Nephron (organoid): ENCODE data around the gene MARS1.

Experiments used
- H3K27ac Mint-ChIP-seq, 3 experiments: 2 replicates each; pipeline ENCODE4 v1.8.0; 2020; ENCODE audit warnings: mixed read lengths in 3 of 3, mild to moderate bottlenecking in 2 of 3, moderate library complexity in 1 of 3
- H3K27me3 Mint-ChIP-seq: 2 replicates; pipeline ENCODE4 v1.8.0; 2021; ENCODE audit warnings: low read depth, mild to moderate bottlenecking, moderate library complexity, mixed read lengths
- H3K36me3 Mint-ChIP-seq: 2 replicates; pipeline ENCODE4 v1.8.0; 2020; ENCODE audit warnings: low read depth, mixed read lengths
- H3K4me1 Mint-ChIP-seq: 2 replicates; pipeline ENCODE4 v1.8.0; 2020; ENCODE audit warnings: mixed read lengths
- H3K4me3 Mint-ChIP-seq, 3 experiments: 2 replicates each; pipeline ENCODE4 v1.8.0; 2020; ENCODE audit warnings: mild to moderate bottlenecking in 3 of 3, mixed read lengths in 3 of 3, moderate library complexity in 2 of 3
- H3K9me3 Mint-ChIP-seq: 2 replicates; pipeline ENCODE4 v1.8.0; 2020; ENCODE audit warnings: mixed read lengths
- CTCF ChIP-seq, 3 experiments: fragments of 200-600 bp; sonication (generic); IDR thresholded peaks; one replicate each; pipeline ENCODE4 v1.5.0; 2021; ENCODE audit warnings: antibody characterized with exemption in 3 of 3; ENCODE audit not compliant: unreplicated experiment in 3 of 3

The MARS1 gene

DNA sequence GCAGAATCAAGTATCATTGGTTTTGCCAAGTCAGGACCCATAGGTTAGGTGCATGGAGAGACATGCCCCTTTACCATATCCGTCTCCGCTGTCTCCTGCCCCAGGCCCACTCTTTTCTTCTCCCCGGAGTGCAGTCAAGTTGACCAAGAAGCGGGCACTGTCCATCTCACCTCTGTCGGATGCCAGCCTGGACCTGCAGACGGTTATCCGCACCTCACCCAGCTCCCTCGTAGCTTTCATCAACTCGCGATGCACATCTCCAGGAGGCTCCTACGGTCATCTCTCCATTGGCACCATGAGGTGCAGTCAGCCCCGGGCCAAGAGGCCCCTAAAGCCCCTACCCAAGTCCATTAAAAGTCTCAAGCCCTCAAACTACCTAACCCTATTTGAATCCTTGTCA lies 23.3 kb upstream of the MARS1 start:
- Mint-ChIP-seq H3K36me3 (peaks cover 20% of the 10 kb centered on the region), H3K4me1 (peaks cover 12% of the 10 kb centered on the region), H3K4me3 (peak overlapping the region; percentile 20 to 76 (median 21)), H3K27ac (no peak overlapping the region), H3K27me3 (peaks cover 42% of the 10 kb centered on the region), H3K9me3 (no peaks in the 10 kb centered on the region)
- TF ChIP-seq CTCF (IDR thresholded peaks at IDR 0.05; ENCODE audit: unreplicated experiment in 3 of 3): no peak

DNA sequence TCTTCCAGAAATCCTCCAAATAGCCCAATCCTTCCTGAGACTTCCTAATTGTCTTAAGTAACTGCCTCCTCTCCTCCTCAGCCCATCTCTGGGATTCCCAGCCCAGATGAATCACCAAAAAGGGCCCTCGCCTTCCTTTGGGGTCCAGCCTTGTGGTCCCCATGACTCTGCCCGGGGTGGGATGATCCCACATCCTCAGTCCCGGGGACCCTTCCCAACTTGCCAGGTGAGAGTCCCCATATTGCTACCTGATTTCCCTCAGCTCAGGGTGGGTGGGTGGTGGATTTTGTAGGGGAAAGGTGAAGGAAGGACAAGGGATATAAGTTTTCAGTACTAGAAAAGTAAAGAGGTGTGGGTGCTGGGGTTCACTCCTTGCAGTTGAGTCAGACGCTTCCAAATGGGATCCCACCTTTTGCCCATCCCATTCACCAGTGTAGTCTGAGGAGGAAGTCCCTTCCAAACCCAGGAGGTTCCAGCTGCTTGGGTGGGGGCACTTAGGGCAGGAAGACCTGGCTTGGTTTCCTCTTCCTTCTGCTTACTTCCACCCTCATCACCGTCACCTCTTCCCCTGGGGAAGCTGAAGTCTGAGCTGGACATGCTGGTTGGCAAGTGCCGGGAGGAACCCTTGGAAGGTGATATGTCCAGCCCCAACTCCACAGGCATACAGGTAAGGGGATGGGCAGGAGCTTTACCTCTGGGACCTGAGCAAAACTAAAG lies 22.7 kb upstream of the MARS1 start:
- H3K27ac Mint-ChIP-seq: no peak overlapping the region
- H3K27me3 Mint-ChIP-seq: peaks cover 42% of the 10 kb centered on the region
- H3K36me3 Mint-ChIP-seq: peaks cover 20% of the 10 kb centered on the region
- peaks cover 12% of the 10 kb centered on the region for H3K4me1 Mint-ChIP-seq
- H3K4me3 Mint-ChIP-seq: peak overlapping the region; percentile 20 to 76 (median 21)
- no peak for TF ChIP-seq CTCF (IDR thresholded peaks at IDR 0.05; ENCODE audit: unreplicated experiment in 3 of 3)
- no peaks in the 10 kb centered on the region for H3K9me3 Mint-ChIP-seq

DNA sequence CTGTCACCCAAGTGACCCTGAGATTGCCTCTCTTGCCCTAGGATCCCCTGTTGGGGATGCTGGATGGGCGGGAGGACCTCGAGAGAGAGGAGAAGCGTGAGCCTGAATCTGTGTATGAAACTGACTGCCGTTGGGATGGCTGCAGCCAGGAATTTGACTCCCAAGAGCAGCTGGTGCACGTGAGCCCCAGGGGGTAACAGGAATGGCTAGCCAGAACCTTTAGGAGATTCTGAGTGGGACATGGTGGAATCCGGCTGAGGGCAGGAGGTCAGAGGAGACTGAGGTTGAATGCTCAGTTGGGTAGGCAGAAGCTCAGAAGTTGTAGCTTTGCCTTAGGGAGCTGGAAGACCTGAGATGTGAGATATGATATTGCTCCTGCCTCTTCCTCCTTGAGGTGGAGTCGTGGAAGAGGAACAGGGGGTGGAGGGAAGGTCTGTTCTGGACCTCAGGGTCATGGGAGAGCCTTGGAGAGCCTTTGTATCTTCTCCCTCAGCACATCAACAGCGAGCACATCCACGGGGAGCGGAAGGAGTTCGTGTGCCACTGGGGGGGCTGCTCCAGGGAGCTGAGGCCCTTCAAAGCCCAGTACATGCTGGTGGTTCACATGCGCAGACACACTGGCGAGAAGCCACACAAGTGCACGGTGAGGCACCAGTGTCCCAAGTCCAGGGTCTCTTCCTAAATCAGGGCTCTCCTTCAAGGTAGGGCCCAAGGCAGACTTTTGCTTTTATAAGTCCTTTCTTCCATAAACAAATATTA lies 21.9 kb upstream of the MARS1 start:
- peaks cover 43% of the 10 kb centered on the region for H3K27me3 Mint-ChIP-seq
- H3K4me1 Mint-ChIP-seq: peaks cover 12% of the 10 kb centered on the region
- H3K36me3 Mint-ChIP-seq: peaks cover 20% of the 10 kb centered on the region
- H3K9me3 Mint-ChIP-seq: no peaks in the 10 kb centered on the region
- H3K4me3 Mint-ChIP-seq: no peak overlapping the region
- no peak for TF ChIP-seq CTCF (IDR thresholded peaks at IDR 0.05; ENCODE audit: unreplicated experiment in 3 of 3)
- H3K27ac Mint-ChIP-seq: no peak overlapping the region

GRCh38 chr12:57467212-57467874 lies 20.5 kb upstream of the MARS1 start:
- H3K9me3 Mint-ChIP-seq: no peaks in the 10 kb centered on the region
- H3K27ac Mint-ChIP-seq: no peak overlapping the region
- peaks cover 11% of the 10 kb centered on the region for H3K4me1 Mint-ChIP-seq
- H3K27me3 Mint-ChIP-seq: peaks cover 49% of the 10 kb centered on the region
- TF ChIP-seq CTCF (IDR thresholded peaks at IDR 0.05; ENCODE audit: unreplicated experiment in 3 of 3): no peak
- H3K4me3 Mint-ChIP-seq: no peak overlapping the region
- H3K36me3 Mint-ChIP-seq: peaks cover 20% of the 10 kb centered on the region

GRCh38 chr12:57467915-57468314 lies 20.0 kb upstream of the MARS1 start:
- H3K4me1 Mint-ChIP-seq: peaks cover 6% of the 10 kb centered on the region
- no peak overlapping the region for H3K4me3 Mint-ChIP-seq
- H3K9me3 Mint-ChIP-seq: no peaks in the 10 kb centered on the region
- H3K36me3 Mint-ChIP-seq: peaks cover 20% of the 10 kb centered on the region
- peaks cover 49% of the 10 kb centered on the region for H3K27me3 Mint-ChIP-seq
- no peak for TF ChIP-seq CTCF (IDR thresholded peaks at IDR 0.05; ENCODE audit: unreplicated experiment in 3 of 3)
- H3K27ac Mint-ChIP-seq: no peak overlapping the region
